Lower leg skin (tissue), 3 donors: ENCODE measurements around the gene FOXD4L6.
"Not testable (repeated sequence)": the region's sequence is repeated elsewhere in the genome, so short reads cannot be mapped to it uniquely, and the experiment has no call there.

Experiments used
- POLR2A ChIP-seq, 2 donors: fragments of 450-650 bp; IDR thresholded peaks; one replicate each; pipeline ENCODE4 v1.6.1; 2016 to 2017; ENCODE audit warnings: antibody characterized with exemption in 2 of 2, mild to moderate bottlenecking in 1 of 2, moderate library complexity in 1 of 2
- TF ChIP-seq, protein P1 (sequence below), 3 donors: fragments of 450-650 bp; IDR thresholded peaks; one replicate each; pipeline ENCODE4 v1.5.1; 2016; ENCODE audit warnings: antibody characterized with exemption in 3 of 3, mild to moderate bottlenecking in 3 of 3, moderate library complexity in 2 of 3

GRCh38 chr9:41082358-41082757 is 46.1 kb downstream of the FOXD4L6 start:
- not testable (repeated sequence) for TF ChIP-seq POLR2A (IDR thresholded peaks at IDR 0.05)
- TF ChIP-seq, protein P1, sequence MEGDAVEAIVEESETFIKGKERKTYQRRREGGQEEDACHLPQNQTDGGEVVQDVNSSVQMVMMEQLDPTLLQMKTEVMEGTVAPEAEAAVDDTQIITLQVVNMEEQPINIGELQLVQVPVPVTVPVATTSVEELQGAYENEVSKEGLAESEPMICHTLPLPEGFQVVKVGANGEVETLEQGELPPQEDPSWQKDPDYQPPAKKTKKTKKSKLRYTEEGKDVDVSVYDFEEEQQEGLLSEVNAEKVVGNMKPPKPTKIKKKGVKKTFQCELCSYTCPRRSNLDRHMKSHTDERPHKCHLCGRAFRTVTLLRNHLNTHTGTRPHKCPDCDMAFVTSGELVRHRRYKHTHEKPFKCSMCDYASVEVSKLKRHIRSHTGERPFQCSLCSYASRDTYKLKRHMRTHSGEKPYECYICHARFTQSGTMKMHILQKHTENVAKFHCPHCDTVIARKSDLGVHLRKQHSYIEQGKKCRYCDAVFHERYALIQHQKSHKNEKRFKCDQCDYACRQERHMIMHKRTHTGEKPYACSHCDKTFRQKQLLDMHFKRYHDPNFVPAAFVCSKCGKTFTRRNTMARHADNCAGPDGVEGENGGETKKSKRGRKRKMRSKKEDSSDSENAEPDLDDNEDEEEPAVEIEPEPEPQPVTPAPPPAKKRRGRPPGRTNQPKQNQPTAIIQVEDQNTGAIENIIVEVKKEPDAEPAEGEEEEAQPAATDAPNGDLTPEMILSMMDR (IDR thresholded peaks at IDR 0.05) = not testable (repeated sequence)
